Renal cortical epithelial cell (primary cell): ENCODE data around the gene KRTAP13-4. TPM values are rescaled to one million over a fixed set of nuclear protein-coding genes. Genes with fewer than 3 reads are reported as not detected.

Source experiments
- total RNA-seq: library from RNA; depleted of rRNA; stranded (reverse); fragments of >200 nt; gene quantifications from 2 replicates; pipeline ENCODE4 v1.2.3, GENCODE V29; 2014

The KRTAP13-4 gene
- total RNA-seq, 1 donor from 2014 or later = not detected

Other genes starting within 250 kb of the KRTAP13-4 start
- gene CLDN8, start 214.1 kb upstream of the KRTAP13-4 start, total RNA-seq = 0.35 TPM in 1 of 2 replicates, not detected in the other
- gene KRTAP24-1, start 147.3 kb upstream of the KRTAP13-4 start, total RNA-seq = not detected in 2 replicates
- gene KRTAP25-1, start 140.7 kb upstream of the KRTAP13-4 start, total RNA-seq = not detected in 2 replicates
- not detected in 2 replicates for gene KRTAP26-1, start 109.9 kb upstream of the KRTAP13-4 start, total RNA-seq
- not detected in 2 replicates for gene KRTAP27-1, start 92.5 kb upstream of the KRTAP13-4 start, total RNA-seq
- not detected in 2 replicates for gene KRTAP23-1, start 81.6 kb upstream of the KRTAP13-4 start, total RNA-seq
- gene KRTAP13-2, start 57.9 kb upstream of the KRTAP13-4 start, total RNA-seq = not detected in 2 replicates
- not detected in 2 replicates for gene KRTAP13-1, start 34.2 kb upstream of the KRTAP13-4 start, total RNA-seq
- not detected in 2 replicates for gene KRTAP13-3, start 4.3 kb upstream of the KRTAP13-4 start, total RNA-seq
- gene KRTAP15-1, start 10.1 kb downstream of the KRTAP13-4 start, total RNA-seq = not detected in 2 replicates
- gene KRTAP19-1, start 50.1 kb downstream of the KRTAP13-4 start, total RNA-seq = not detected in 2 replicates
- not detected in 2 replicates for gene KRTAP19-2, start 57.2 kb downstream of the KRTAP13-4 start, total RNA-seq
- gene KRTAP19-3, start 61.8 kb downstream of the KRTAP13-4 start, total RNA-seq = not detected in 2 replicates
- not detected in 2 replicates for gene KRTAP19-4, start 66.9 kb downstream of the KRTAP13-4 start, total RNA-seq
- not detected in 2 replicates for gene KRTAP19-5, start 71.9 kb downstream of the KRTAP13-4 start, total RNA-seq
- not detected in 2 replicates for gene KRTAP19-6, start 111.6 kb downstream of the KRTAP13-4 start, total RNA-seq
- gene KRTAP19-7, start 131.1 kb downstream of the KRTAP13-4 start, total RNA-seq = not detected in 2 replicates
- gene KRTAP22-2, start 160.2 kb downstream of the KRTAP13-4 start, total RNA-seq = not detected in 2 replicates
- not detected in 2 replicates for gene KRTAP6-3, start 162.2 kb downstream of the KRTAP13-4 start, total RNA-seq
- not detected in 2 replicates for gene KRTAP6-2, start 168.7 kb downstream of the KRTAP13-4 start, total RNA-seq
- not detected in 2 replicates for gene KRTAP22-1, start 170.9 kb downstream of the KRTAP13-4 start, total RNA-seq
- gene KRTAP6-1, start 183.7 kb downstream of the KRTAP13-4 start, total RNA-seq = not detected in 2 replicates
- gene KRTAP20-1, start 186.2 kb downstream of the KRTAP13-4 start, total RNA-seq = not detected in 2 replicates
- not detected in 2 replicates for gene KRTAP20-4, start 190.4 kb downstream of the KRTAP13-4 start, total RNA-seq
- gene KRTAP20-2, start 205.0 kb downstream of the KRTAP13-4 start, total RNA-seq = not detected in 2 replicates
- gene KRTAP20-3, start 212.6 kb downstream of the KRTAP13-4 start, total RNA-seq = not detected in 2 replicates